Measurements from ENCODE around the gene PCGF3.

- TF ChIP-seq CTCF (IDR thresholded peaks at IDR 0.05) = no peak
- no peak for TF ChIP-seq POLR2AphosphoS5 (IDR thresholded peaks at IDR 0.05)
- TF ChIP-seq POLR2A (IDR thresholded peaks at IDR 0.05) = no peak
Observed at GRCh38 chr4:665381-665750, 40.3 kb upstream of the PCGF3 start.
